Measurements from ENCODE around the gene TULP4.
A peak's percentile ranks its signal among the peaks of the same experiment; 100 is the strongest.

Gene TULP4

GRCh38 chr6:158559338-158559894 lies 247.2 kb downstream of the TULP4 start:
- POLR2A ChIA-PET = no interaction called here
- CTCF ChIA-PET = interaction anchor here (0.7 to 1.9 kb wide), 6 partner anchors 8 to 346 kb away, joined by 3 to 7 read pairs (median 3); no protein-coding TSS in a partner anchor
- DNase-seq (ENCODE audit: extremely low spot score) = no peak
- TF ChIP-seq CTCF (IDR thresholded peaks at IDR 0.05; ENCODE audit: control extremely low read depth, extremely low read depth, low read depth, missing control alignments) = no peak

GRCh38 chr6:158559895-158560835 lies 247.9 kb downstream of the TULP4 start, which contains the start of gene TMEM181:
Gene TMEM181, plus strand, starts transcription at chr6:158560091. Its CDS starts 134 bp downstream, at chr6:158560225.
- peak; percentile 92 for DNase-seq (ENCODE audit: extremely low spot score)
- POLR2A ChIA-PET = no interaction called here
- CTCF ChIA-PET = interaction anchor here (0.7 to 1.9 kb wide), 6 partner anchors 9 to 346 kb away, joined by 3 to 7 read pairs (median 3); no protein-coding TSS in a partner anchor
- peak; percentile 16 for TF ChIP-seq CTCF (IDR thresholded peaks at IDR 0.05; ENCODE audit: control extremely low read depth, extremely low read depth, low read depth, missing control alignments)

- DNase-seq (ENCODE audit: extremely low spot score) = no peak
- no peak for TF ChIP-seq CTCF (IDR thresholded peaks at IDR 0.05; ENCODE audit: control extremely low read depth, extremely low read depth, low read depth, missing control alignments)
- POLR2A ChIA-PET = no interaction called here
- CTCF ChIA-PET = interaction anchor here (1.3 kb wide), 1 partner anchor 8 kb away, joined by 3 read pairs; no protein-coding TSS in a partner anchor
Observed at GRCh38 chr6:158560836-158561320, 248.6 kb downstream of the TULP4 start.

Measured in GM10248 (cell line).